Hepatocyte (in vitro differentiated cells): ENCODE data around the gene RAB40A. TPM values are rescaled to one million over a fixed set of nuclear protein-coding genes. Genes with fewer than 3 reads are reported as not detected.

Source experiments
- DNase-seq: peaks from one replicate; pipeline ENCODE4 v3.0.0-alpha.2; 2016; ENCODE audit warnings: low spot score
- H2AFZ ChIP-seq: fragments of 200-600 bp; sonication (generic); 2 replicates; pipeline ENCODE4 v1.6.0; 2016; ENCODE audit warnings: antibody characterized with exemption, mild to moderate bottlenecking
- H3K27ac ChIP-seq: fragments of 200-600 bp; sonication (generic); 2 replicates; pipeline ENCODE4 v1.5.1; 2016; ENCODE audit warnings: mild to moderate bottlenecking
- H3K27me3 ChIP-seq: fragments of 200-600 bp; sonication (generic); 2 replicates; pipeline ENCODE4 v1.6.1; 2016
- H3K36me3 ChIP-seq: fragments of 200-600 bp; sonication (generic); replicated peaks from 2 replicates; pipeline ENCODE4 v1.5.1; 2016; ENCODE audit warnings: low read depth; ENCODE audit not compliant: insufficient read depth
- H3K4me1 ChIP-seq: fragments of 200-600 bp; sonication (generic); 2 replicates; pipeline ENCODE4 v1.5.1; 2016; ENCODE audit warnings: mild to moderate bottlenecking, moderate library complexity; ENCODE audit not compliant: insufficient read depth
- H3K4me2 ChIP-seq: fragments of 200-600 bp; sonication (generic); 2 replicates; pipeline ENCODE4 v1.6.0; 2016
- H3K4me3 ChIP-seq: fragments of 200-600 bp; sonication (generic); 2 replicates; pipeline ENCODE4 v1.5.1; 2016; ENCODE audit warnings: mild to moderate bottlenecking
- H3K79me2 ChIP-seq: fragments of 200-600 bp; sonication (generic); 2 replicates; pipeline ENCODE4 v1.6.0; 2017; ENCODE audit warnings: mild to moderate bottlenecking
- H3K9me2 ChIP-seq: fragments of 200-600 bp; sonication (generic); replicated peaks from 2 replicates; pipeline ENCODE4 v1.6.0; 2017; ENCODE audit warnings: mild to moderate bottlenecking; ENCODE audit not compliant: insufficient read depth
- H3K9me3 ChIP-seq: fragments of 200-600 bp; sonication (generic); 2 replicates; pipeline ENCODE4 v1.5.1; 2016; ENCODE audit warnings: low read depth, mild to moderate bottlenecking
- H4K20me1 ChIP-seq: fragments of 200-600 bp; sonication (generic); 2 replicates; pipeline ENCODE4 v1.6.0; 2016; ENCODE audit warnings: mild to moderate bottlenecking; ENCODE audit not compliant: insufficient read depth, poor library complexity, severe bottlenecking
- CTCF ChIP-seq: fragments of 200-600 bp; sonication (generic); IDR thresholded peaks from 2 replicates; pipeline ENCODE4 v1.5.1; 2016; ENCODE audit warnings: antibody characterized with exemption, mild to moderate bottlenecking; ENCODE audit not compliant: poor library complexity
- EZH2 ChIP-seq: fragments of 200-600 bp; sonication (generic); IDR thresholded peaks from 2 replicates; pipeline ENCODE4 v1.6.1; 2016; ENCODE audit warnings: antibody characterized with exemption, mild to moderate bottlenecking, borderline replicate concordance
- EZH2phosphoT487 ChIP-seq: fragments of 200-600 bp; sonication (generic); IDR thresholded peaks from one replicate; pipeline ENCODE4 v1.6.1; 2018; ENCODE audit warnings: antibody characterized with exemption, mild to moderate bottlenecking, low read depth, moderate library complexity; ENCODE audit not compliant: unreplicated experiment, severe bottlenecking
- WGBS: methylation state at CpG from one replicate; pipeline ENCODE4 v1.1.6; 2016; ENCODE audit warnings: low lambda C conversion rate; ENCODE audit errors: missing lambda C conversion rate; 5-methylcytosine and 5-hydroxymethylcytosine counted together
- polyA plus RNA-seq: library from polyadenylated mRNA; unstranded; fragments of >200 nt; fragmentation: Nextera tagmentation; extraction: Ambion mirVana; gene quantifications from 2 replicates; pipeline ENCODE4 v1.2.1, GENCODE V29; 2016
- total RNA-seq: library from RNA; depleted of rRNA; stranded (reverse); fragments of >200 nt; gene quantifications from 2 replicates; pipeline ENCODE4 v1.2.3, GENCODE V29; 2014

RAB40A gene
- total and polyA plus RNA-seq, 2 experiments from 2014 or later, result 3.0 TPM

- TF ChIP-seq CTCF (no peak), EZH2 (no peak), EZH2phosphoT487 (no peak)
- no peak overlapping the region for H2AFZ ChIP-seq
- H3K27me3 ChIP-seq, result no peaks in the 10 kb centered on the region
- H3K4me2 ChIP-seq, result no peak overlapping the region
- WGBS, result 62% methylated on average over 2 of the region's 2 CpGs
- H4K20me1 ChIP-seq, result no peaks in the 10 kb centered on the region
- H3K9me3 ChIP-seq, result no peaks in the 10 kb centered on the region
- H3K4me3 ChIP-seq, result no peak overlapping the region
- H3K4me1 ChIP-seq, result peaks cover 5% of the 10 kb centered on the region
- H3K36me3 ChIP-seq, result no peaks in the 10 kb centered on the region
- no peaks in the 10 kb centered on the region for H3K9me2 ChIP-seq
- H3K79me2 ChIP-seq, result no peaks in the 10 kb centered on the region
- DNase-seq, result no peak
- no peak overlapping the region for H3K27ac ChIP-seq
These were observed 2.0 kb downstream of the RAB40A start for GRCh38 chrX:103517246-103517645.

- no peak for TF ChIP-seq CTCF
- TF ChIP-seq EZH2, result no peak
- TF ChIP-seq EZH2phosphoT487, result no peak
- Histone ChIP-seq H3K9me3 (no peaks in the 10 kb centered on the region), H3K4me1 (peaks cover 5% of the 10 kb centered on the region), H2AFZ (no peak overlapping the region), H3K27ac (peak overlapping the region; percentile 49), H4K20me1 (no peaks in the 10 kb centered on the region), H3K36me3 (no peaks in the 10 kb centered on the region), H3K79me2 (no peaks in the 10 kb centered on the region), H3K9me2 (no peaks in the 10 kb centered on the region), H3K4me2 (no peak overlapping the region), H3K4me3 (no peak overlapping the region), H3K27me3 (no peaks in the 10 kb centered on the region)
- WGBS, result 56% methylated on average over 4 of the region's 4 CpGs
- DNase-seq, result peak; percentile 39
These were observed 5.7 kb downstream of the RAB40A start for GRCh38 chrX:103513476-103514108.

- H3K27ac ChIP-seq, result peak overlapping the region; percentile 49
- TF ChIP-seq EZH2 (no peak), EZH2phosphoT487 (no peak), CTCF (no peak)
- H3K9me2 ChIP-seq, result no peaks in the 10 kb centered on the region
- DNase-seq, result peak; percentile 36
- H3K36me3 ChIP-seq, result no peaks in the 10 kb centered on the region
- no peaks in the 10 kb centered on the region for H4K20me1 ChIP-seq
- no peak overlapping the region for H2AFZ ChIP-seq
- H3K4me3 ChIP-seq, result no peak overlapping the region
- H3K79me2 ChIP-seq, result no peaks in the 10 kb centered on the region
- no peaks in the 10 kb centered on the region for H3K27me3 ChIP-seq
- peaks cover 5% of the 10 kb centered on the region for H3K4me1 ChIP-seq
- no peak overlapping the region for H3K4me2 ChIP-seq
- 35% methylated on average over 5 of the region's 5 CpGs for WGBS
- H3K9me3 ChIP-seq, result no peaks in the 10 kb centered on the region
These were observed 6.2 kb downstream of the RAB40A start for GRCh38 chrX:103513067-103513466.
